H9 (cell line): ENCODE measurements around the gene AGPAT1. TPM values are rescaled to one million over a fixed set of nuclear protein-coding genes. Genes with fewer than 3 reads are reported as not detected.

Experiments
- DNase-seq: peaks from one replicate; pipeline ENCODE4 v3.0.0-alpha.2; 2017
- H2AFZ ChIP-seq: one replicate; pipeline ENCODE4 v1.6.1; 2013; ENCODE audit warnings: mild to moderate bottlenecking, low read length, control low read depth, moderate library complexity
- H2AK5ac ChIP-seq: 2 replicates; pipeline ENCODE4 v1.6.1; 2013; ENCODE audit warnings: low read length, control low read depth, mixed read lengths; ENCODE audit not compliant: insufficient read length
- H2BK120ac ChIP-seq: one replicate; pipeline ENCODE4 v1.6.1; 2013; ENCODE audit warnings: low read depth, mild to moderate bottlenecking, low read length, control low read depth, inconsistent platforms; ENCODE audit not compliant: poor library complexity, severe bottlenecking
- H2BK12ac ChIP-seq: 2 replicates; pipeline ENCODE4 v1.6.1; 2013; ENCODE audit warnings: low read length, control low read depth, mixed read lengths, low read depth; ENCODE audit not compliant: insufficient read length
- H2BK15ac ChIP-seq: 2 replicates; pipeline ENCODE4 v1.6.1; 2013; ENCODE audit warnings: low read depth, low read length, control low read depth
- H2BK20ac ChIP-seq: one replicate; pipeline ENCODE4 v1.6.1; 2013; ENCODE audit warnings: low read depth, mild to moderate bottlenecking, low read length, control low read depth, inconsistent platforms; ENCODE audit not compliant: poor library complexity, severe bottlenecking
- H2BK5ac ChIP-seq: 2 replicates; pipeline ENCODE4 v1.6.1; 2013; ENCODE audit warnings: low read length, control low read depth, mixed read lengths; ENCODE audit not compliant: insufficient read length
- H3K14ac ChIP-seq: 2 replicates; pipeline ENCODE4 v1.6.1; 2013; ENCODE audit warnings: low read length, control low read depth; ENCODE audit not compliant: insufficient read depth
- H3K18ac ChIP-seq: 2 replicates; pipeline ENCODE4 v1.6.1; 2013; ENCODE audit warnings: low read depth, mild to moderate bottlenecking, mixed read lengths, low read length, control low read depth; ENCODE audit not compliant: insufficient read length
- H3K23ac ChIP-seq: 2 replicates; pipeline ENCODE4 v1.6.1; 2013; ENCODE audit warnings: low read length, control low read depth, mixed read lengths, low read depth; ENCODE audit not compliant: insufficient read length
- H3K23me2 ChIP-seq: 2 replicates; pipeline ENCODE4 v1.6.1; 2013; ENCODE audit warnings: low read depth, mild to moderate bottlenecking, mixed read lengths, low read length, control low read depth; ENCODE audit not compliant: insufficient read length, poor library complexity, severe bottlenecking
- H3K27ac ChIP-seq: 2 replicates; pipeline ENCODE4 v1.5.1; 2013; ENCODE audit warnings: low read length, control low read depth, mixed read lengths, low read depth; ENCODE audit not compliant: insufficient read length
- H3K27me3 ChIP-seq: 2 replicates; pipeline ENCODE4 v1.6.1; 2013; ENCODE audit warnings: low read length, control low read depth, inconsistent platforms; ENCODE audit not compliant: insufficient read depth
- H3K4ac ChIP-seq: 2 replicates; pipeline ENCODE4 v1.6.1; 2013; ENCODE audit warnings: low read depth, mild to moderate bottlenecking, control low read depth, inconsistent platforms, low read length, moderate library complexity
- H3K4me1 ChIP-seq: 2 replicates; pipeline ENCODE4 v1.6.1; 2013; ENCODE audit warnings: low read length, control low read depth, inconsistent platforms; ENCODE audit not compliant: insufficient read depth
- H3K4me2 ChIP-seq: 2 replicates; pipeline ENCODE4 v1.6.1; 2013; ENCODE audit warnings: low read length, control low read depth, mixed read lengths; ENCODE audit not compliant: insufficient read length, insufficient read depth
- H3K56ac ChIP-seq: 2 replicates; pipeline ENCODE4 v1.6.1; 2013; ENCODE audit warnings: low read depth, mild to moderate bottlenecking, mixed read lengths, low read length, control low read depth; ENCODE audit not compliant: insufficient read length
- H3K79me1 ChIP-seq: 2 replicates; pipeline ENCODE4 v1.6.1; 2013; ENCODE audit warnings: low read depth, mild to moderate bottlenecking, moderate library complexity, low read length, control low read depth, inconsistent platforms; ENCODE audit not compliant: insufficient read depth, poor library complexity, severe bottlenecking
- H3K79me2 ChIP-seq: 2 replicates; pipeline ENCODE4 v1.6.1; 2013; ENCODE audit warnings: low read length, control low read depth, inconsistent platforms; ENCODE audit not compliant: insufficient read depth
- H3K9ac ChIP-seq: 2 replicates; pipeline ENCODE4 v1.6.1; 2013; ENCODE audit warnings: low read length, control low read depth, mixed read lengths; ENCODE audit not compliant: insufficient read length; ENCODE audit errors: extremely low read depth
- H3K9me3 ChIP-seq: one replicate; pipeline ENCODE4 v1.6.1; 2013; ENCODE audit warnings: low read depth, low read length, inconsistent platforms; ENCODE audit not compliant: control insufficient read depth
- H3T11ph ChIP-seq: one replicate; pipeline ENCODE4 v1.6.1; 2013; ENCODE audit warnings: mild to moderate bottlenecking, low read length, control low read depth, inconsistent platforms
- H4K20me1 ChIP-seq: one replicate; pipeline ENCODE4 v1.6.1; 2013; ENCODE audit not compliant: control insufficient read depth, insufficient read length, insufficient read depth
- H4K5ac ChIP-seq: 2 replicates; pipeline ENCODE4 v1.6.1; 2013; ENCODE audit warnings: low read depth, mild to moderate bottlenecking, mixed read lengths, low read length, control low read depth; ENCODE audit not compliant: insufficient read length
- H4K8ac ChIP-seq: replicated peaks from 2 replicates; pipeline ENCODE4 v1.6.1; 2013; ENCODE audit warnings: low read length, control low read depth, mixed read lengths, low read depth; ENCODE audit not compliant: insufficient read length
- H4K91ac ChIP-seq: 2 replicates; pipeline ENCODE4 v1.6.1; 2013; ENCODE audit warnings: low read depth, mild to moderate bottlenecking, moderate library complexity, mixed read lengths, low read length, control low read depth; ENCODE audit not compliant: insufficient read length
- H3K27ac Mint-ChIP-seq, 3 experiments: 2 replicates in 2 of 3; 3 replicates in 1 of 3; pipeline ENCODE4 v1.8.0; 2020 to 2021; ENCODE audit warnings: mixed read lengths in 3 of 3, mild to moderate bottlenecking in 1 of 3, moderate library complexity in 1 of 3
- H3K27me3 Mint-ChIP-seq: 2 replicates; pipeline ENCODE4 v1.8.0; 2021; ENCODE audit warnings: low read depth, mild to moderate bottlenecking, moderate library complexity, mixed read lengths
- H3K36me3 Mint-ChIP-seq, 3 experiments: 2 replicates in 2 of 3; 3 replicates in 1 of 3; pipeline ENCODE4 v1.8.0; 2020 to 2021; ENCODE audit warnings: low read depth in 3 of 3, mixed read lengths in 3 of 3; ENCODE audit not compliant: insufficient read depth in 1 of 3
- H3K4me1 Mint-ChIP-seq, 2 experiments: 2 replicates each; pipeline ENCODE4 v1.8.0; 2020; ENCODE audit warnings: mixed read lengths in 2 of 2
- H3K4me3 Mint-ChIP-seq, 2 experiments: 2 replicates in 1 of 2; 3 replicates in 1 of 2; pipeline ENCODE4 v1.8.0; 2020 to 2021; ENCODE audit warnings: mild to moderate bottlenecking in 2 of 2, mixed read lengths in 2 of 2, moderate library complexity in 1 of 2
- H3K9me3 Mint-ChIP-seq, 2 experiments: 2 replicates in 1 of 2; 3 replicates in 1 of 2; pipeline ENCODE4 v1.8.0; 2020; ENCODE audit warnings: mild to moderate bottlenecking in 2 of 2, mixed read lengths in 2 of 2, moderate library complexity in 1 of 2
- WGBS: extraction: QIAGEN DNeasy Blood & Tissue Kit; methylation state at CpG from one replicate; pipeline ENCODE4 v1.1.7; 2013; ENCODE audit warnings: missing lambda C conversion rate, low lambda C conversion rate, mixed read lengths; ENCODE audit not compliant: insufficient read length; ENCODE audit errors: extremely low coverage; 5-methylcytosine and 5-hydroxymethylcytosine counted together
- total RNA-seq: library from RNA; stranded (reverse); gene quantifications from 2 replicates; pipeline ENCODE4 v1.2.1, GENCODE V29; 2021
- TF ChIP-seq, protein P1 (sequence below): fragments of 200-600 bp; sonication (generic); conservative IDR thresholded peaks from 3 replicates; pipeline ENCODE4 v1.8.0; 2021; ENCODE audit warnings: antibody characterized with exemption, mild to moderate bottlenecking

AGPAT1 gene
- total RNA-seq, 1 experiment from 2014 or later: 89.5 TPM

DNA sequence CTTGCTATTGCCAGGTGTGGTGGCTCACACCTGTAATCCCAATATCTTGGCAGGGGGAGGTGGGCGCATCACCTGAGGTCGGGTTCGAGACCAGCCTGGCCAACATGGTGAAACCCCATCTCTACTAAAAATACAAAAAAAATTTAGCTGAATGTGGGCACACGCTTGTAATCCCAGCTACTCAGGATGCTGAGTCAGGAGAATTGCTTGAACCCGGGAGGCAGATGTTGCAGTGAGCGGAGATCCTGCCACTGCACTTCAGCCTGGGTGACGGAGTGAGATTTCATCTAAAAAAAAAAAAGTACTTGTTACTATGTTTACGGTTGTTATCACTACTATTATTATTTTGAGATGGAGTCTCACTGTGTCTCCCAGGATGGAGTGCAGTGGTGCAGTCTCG is 19.0 kb downstream of the AGPAT1 start:
- no peaks in the 10 kb centered on the region; the same call in 1 of the 2 replicates for H3K79me2 ChIP-seq
- WGBS: no CpG with 5 or more reads among the region's 9 CpGs

More for the DNA sequence above, 19.0 kb downstream of the AGPAT1 start:
- Histone ChIP-seq H3T11ph (no peak overlapping the region), H3K79me1 (no peaks in the 10 kb centered on the region), H3K4me1 (no peaks in the 10 kb centered on the region; the same call in 1 of the 2 replicates), H4K8ac (no peak overlapping the region), H2BK120ac (no peak overlapping the region), H4K5ac (no peak overlapping the region), H3K4me2 (no peak overlapping the region), H2AFZ (no peak overlapping the region), H2BK5ac (no peak overlapping the region), H2BK15ac (no peak overlapping the region), H3K9ac (no peak overlapping the region), H3K23me2 (peaks cover 24% of the 10 kb centered on the region), H4K20me1 (no peaks in the 10 kb centered on the region), H3K14ac (no peak overlapping the region), H2BK12ac (no peak overlapping the region), H3K23ac (no peak overlapping the region), H2AK5ac (no peak overlapping the region), H3K4ac (no peak overlapping the region), H3K56ac (no peak overlapping the region), H3K9me3 (no peaks in the 10 kb centered on the region), H3K18ac (no peak overlapping the region), H3K27me3 (no peaks in the 10 kb centered on the region; the same call in 1 of the 2 replicates), H4K91ac (no peak overlapping the region), H2BK20ac (no peak overlapping the region), H3K27ac (no peak overlapping the region)
- Mint-ChIP-seq H3K36me3 (peaks cover 22 to 47% (median 28%) of the 10 kb centered on the region in 3 experiments), H3K27me3 (peaks cover 2% of the 10 kb centered on the region; the same call in 1 of the 2 replicates), H3K9me3 (no peaks in the 10 kb centered on the region), H3K4me3 (no peak overlapping the region), H3K27ac (no peak overlapping the region), H3K4me1 (peaks cover 21 to 23% of the 10 kb centered on the region in 2 experiments)
- no peak for DNase-seq
- TF ChIP-seq, protein P1, sequence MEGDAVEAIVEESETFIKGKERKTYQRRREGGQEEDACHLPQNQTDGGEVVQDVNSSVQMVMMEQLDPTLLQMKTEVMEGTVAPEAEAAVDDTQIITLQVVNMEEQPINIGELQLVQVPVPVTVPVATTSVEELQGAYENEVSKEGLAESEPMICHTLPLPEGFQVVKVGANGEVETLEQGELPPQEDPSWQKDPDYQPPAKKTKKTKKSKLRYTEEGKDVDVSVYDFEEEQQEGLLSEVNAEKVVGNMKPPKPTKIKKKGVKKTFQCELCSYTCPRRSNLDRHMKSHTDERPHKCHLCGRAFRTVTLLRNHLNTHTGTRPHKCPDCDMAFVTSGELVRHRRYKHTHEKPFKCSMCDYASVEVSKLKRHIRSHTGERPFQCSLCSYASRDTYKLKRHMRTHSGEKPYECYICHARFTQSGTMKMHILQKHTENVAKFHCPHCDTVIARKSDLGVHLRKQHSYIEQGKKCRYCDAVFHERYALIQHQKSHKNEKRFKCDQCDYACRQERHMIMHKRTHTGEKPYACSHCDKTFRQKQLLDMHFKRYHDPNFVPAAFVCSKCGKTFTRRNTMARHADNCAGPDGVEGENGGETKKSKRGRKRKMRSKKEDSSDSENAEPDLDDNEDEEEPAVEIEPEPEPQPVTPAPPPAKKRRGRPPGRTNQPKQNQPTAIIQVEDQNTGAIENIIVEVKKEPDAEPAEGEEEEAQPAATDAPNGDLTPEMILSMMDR: no peak
